Chondrocyte (in vitro differentiated cells): ENCODE results near the gene HELZ2. TPM values are rescaled to one million over a fixed set of nuclear protein-coding genes. Genes with fewer than 3 reads are reported as not detected.

Experiments used
- DNase-seq: peaks from one replicate; pipeline ENCODE4 v3.0.0; 2021; ENCODE audit warnings: mixed read lengths, low spot score
- H3K27ac Mint-ChIP-seq: one replicate; pipeline ENCODE4 v1.8.0; 2021; ENCODE audit warnings: mild to moderate bottlenecking, moderate library complexity, mixed read lengths; ENCODE audit not compliant: unreplicated experiment
- H3K27me3 Mint-ChIP-seq: 2 replicates; pipeline ENCODE4 v1.8.0; 2021; ENCODE audit warnings: low read depth, mixed read lengths
- H3K36me3 Mint-ChIP-seq: 2 replicates; pipeline ENCODE4 v1.8.0; 2021; ENCODE audit warnings: low read depth, mixed read lengths
- H3K4me1 Mint-ChIP-seq: 2 replicates; pipeline ENCODE4 v1.8.0; 2021; ENCODE audit warnings: low read depth, mild to moderate bottlenecking, mixed read lengths
- H3K4me3 Mint-ChIP-seq: one replicate; pipeline ENCODE4 v1.8.0; 2021; ENCODE audit warnings: mild to moderate bottlenecking, moderate library complexity, mixed read lengths; ENCODE audit not compliant: unreplicated experiment
- H3K9me3 Mint-ChIP-seq: 2 replicates; pipeline ENCODE4 v1.8.0; 2021; ENCODE audit warnings: low read depth, mixed read lengths
- CTCF ChIP-seq: fragments of 200-600 bp; sonication (generic); IDR thresholded peaks from 2 replicates; pipeline ENCODE4 v1.5.0; 2021; ENCODE audit warnings: antibody characterized with exemption, mild to moderate bottlenecking, moderate library complexity
- long read RNA-seq: library from polyadenylated mRNA; stranded (forward); transcript quantifications from one replicate; pipeline ENCODE4 v2.0.0, GENCODE V29; 2021
- total RNA-seq: library from RNA; stranded (reverse); gene quantifications from 3 replicates; pipeline ENCODE4 v1.2.1, GENCODE V29; 2021

HELZ2 gene, protein sequence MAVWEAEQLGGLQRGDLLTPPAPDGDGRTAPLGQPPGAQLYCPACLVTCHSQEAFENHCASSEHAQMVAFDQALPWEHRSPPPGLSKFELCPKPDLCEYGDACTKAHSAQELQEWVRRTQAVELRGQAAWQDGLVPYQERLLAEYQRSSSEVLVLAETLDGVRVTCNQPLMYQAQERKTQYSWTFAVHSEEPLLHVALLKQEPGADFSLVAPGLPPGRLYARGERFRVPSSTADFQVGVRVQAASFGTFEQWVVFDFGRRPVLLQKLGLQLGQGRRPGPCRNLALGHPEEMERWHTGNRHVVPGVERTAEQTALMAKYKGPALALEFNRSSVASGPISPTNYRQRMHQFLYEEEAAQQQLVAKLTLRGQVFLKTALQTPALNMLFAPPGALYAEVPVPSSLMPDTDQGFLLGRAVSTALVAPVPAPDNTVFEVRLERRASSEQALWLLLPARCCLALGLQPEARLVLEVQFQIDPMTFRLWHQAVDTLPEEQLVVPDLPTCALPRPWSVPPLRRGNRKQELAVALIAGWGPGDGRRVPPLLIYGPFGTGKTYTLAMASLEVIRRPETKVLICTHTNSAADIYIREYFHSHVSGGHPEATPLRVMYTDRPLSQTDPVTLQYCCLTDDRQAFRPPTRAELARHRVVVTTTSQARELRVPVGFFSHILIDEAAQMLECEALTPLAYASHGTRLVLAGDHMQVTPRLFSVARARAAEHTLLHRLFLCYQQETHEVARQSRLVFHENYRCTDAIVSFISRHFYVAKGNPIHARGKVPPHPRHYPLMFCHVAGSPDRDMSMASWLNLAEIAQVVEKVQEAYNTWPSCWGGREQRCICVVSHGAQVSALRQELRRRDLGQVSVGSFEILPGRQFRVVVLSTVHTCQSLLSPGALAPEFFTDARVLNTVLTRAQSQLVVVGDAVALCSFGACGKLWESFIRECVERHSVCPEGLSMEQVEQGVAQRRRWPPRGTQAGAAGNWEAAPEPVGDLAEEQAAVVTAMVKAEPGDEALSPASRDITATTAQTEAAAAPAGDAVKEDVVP (N-terminal part only)
- 13.6 to 18.1 TPM (median 14.9 TPM) in 3 replicates for total RNA-seq
- long read RNA-seq: 0 reads

GRCh38 chr20:63574156-63574828 is at the start of gene HELZ2:
HELZ2 (minus strand) TSS chr20:63574239; CDS start chr20:63572385, 1,854 bp downstream.
- DNase-seq: no peak
- no peaks in the 10 kb centered on the region for H3K36me3 Mint-ChIP-seq
- peaks cover 16% of the 10 kb centered on the region for H3K4me1 Mint-ChIP-seq
- H3K4me3 Mint-ChIP-seq: peak within 1 kb of the TSS; percentile 76
- H3K27ac Mint-ChIP-seq: peak within 1 kb of the TSS; percentile 75
- no peak for TF ChIP-seq CTCF
- H3K27me3 Mint-ChIP-seq: no peaks in the 10 kb centered on the region
- no peaks in the 10 kb centered on the region for H3K9me3 Mint-ChIP-seq

GRCh38 chr20:63622732-63623131 is 48.7 kb upstream of the HELZ2 start:
- Mint-ChIP-seq H3K36me3 (peaks cover 3% of the 10 kb centered on the region), H3K9me3 (no peaks in the 10 kb centered on the region), H3K27ac (no peak overlapping the region), H3K27me3 (no peaks in the 10 kb centered on the region), H3K4me3 (no peak overlapping the region), H3K4me1 (peaks cover 10% of the 10 kb centered on the region)
- no peak for TF ChIP-seq CTCF
- peak; percentile 81 for DNase-seq

- Mint-ChIP-seq H3K36me3 (peaks cover 3% of the 10 kb centered on the region), H3K4me1 (peaks cover 10% of the 10 kb centered on the region), H3K27ac (peak overlapping the region; percentile 22), H3K4me3 (no peak overlapping the region), H3K9me3 (no peaks in the 10 kb centered on the region), H3K27me3 (no peaks in the 10 kb centered on the region)
- DNase-seq: peak; percentile 36
- no peak for TF ChIP-seq CTCF
These were observed 48.1 kb upstream of the HELZ2 start for GRCh38 chr20:63622096-63622495.

DNA sequence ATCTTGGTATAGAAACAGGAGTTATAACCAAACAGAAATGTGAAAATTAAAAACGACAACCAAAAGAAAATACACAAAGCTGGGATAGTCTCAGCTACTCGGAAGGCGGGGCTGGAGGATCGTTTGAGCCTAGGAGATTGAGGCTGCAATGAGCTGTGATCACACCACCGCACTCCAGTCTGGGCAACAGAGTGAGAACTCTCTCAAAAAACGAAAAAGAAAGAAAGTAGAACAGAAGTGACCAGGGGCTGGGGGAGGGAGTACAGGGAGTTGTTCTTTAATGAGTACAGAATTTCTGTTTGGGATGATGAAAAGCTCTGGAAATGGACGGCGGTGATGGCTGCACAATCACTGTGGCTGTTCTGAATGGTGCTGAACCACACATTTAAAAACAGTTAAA is 47.0 kb upstream of the HELZ2 start:
- H3K27ac Mint-ChIP-seq: no peak overlapping the region
- H3K27me3 Mint-ChIP-seq: no peaks in the 10 kb centered on the region
- H3K4me3 Mint-ChIP-seq: no peak overlapping the region
- DNase-seq: peak; percentile 7
- TF ChIP-seq CTCF: no peak
- no peaks in the 10 kb centered on the region for H3K9me3 Mint-ChIP-seq
- H3K4me1 Mint-ChIP-seq: peaks cover 10% of the 10 kb centered on the region
- peaks cover 5% of the 10 kb centered on the region for H3K36me3 Mint-ChIP-seq
